Stimulated activated CD4-positive, alpha-beta T cell treated with anti-CD3 and anti-CD28 coated beads, Interleukin-1b, Interleukin-23, amount 100 ng/mL, for 1 hour (primary cell): ENCODE measurements around the gene SMIM9.
A peak's percentile ranks its signal among the peaks of the same experiment; 100 is the strongest.

ENCODE experiments used
- DNase-seq, 2 donors: peaks; one replicate each; pipeline ENCODE4 v3.0.0-alpha.2; 2020; ENCODE audit warnings: low read depth in 2 of 2

Gene SMIM9

GRCh38 chrX:154815274-154815818 is 19.1 kb downstream of the SMIM9 start:
- no peak for DNase-seq

GRCh38 chrX:154813801-154814200 is 20.7 kb downstream of the SMIM9 start:
- DNase-seq = no peak

GRCh38 chrX:154812341-154813101 is 21.9 kb downstream of the SMIM9 start:
- no peak for DNase-seq

GRCh38 chrX:154809939-154810665 is 24.4 kb downstream of the SMIM9 start:
- DNase-seq = no peak

- no peak for DNase-seq
Observed at GRCh38 chrX:154806837-154807501, 27.5 kb downstream of the SMIM9 start.

GRCh38 chrX:154805696-154806091 is 28.8 kb downstream of the SMIM9 start:
- DNase-seq = no peak

- peak; percentile 35 to 48 for DNase-seq
Observed at GRCh38 chrX:154804957-154805695, 29.3 kb downstream of the SMIM9 start, which contains the start of gene MPP1. MPP1 (minus strand) TSS chrX:154805485; CDS start chrX:154805373, 112 bp downstream.

GRCh38 chrX:154804261-154804956 is 30.1 kb downstream of the SMIM9 start:
- DNase-seq = no peak

- no peak for DNase-seq
Observed at GRCh38 chrX:154802947-154803346, 31.5 kb downstream of the SMIM9 start.

GRCh38 chrX:154800478-154801210 is 33.8 kb downstream of the SMIM9 start:
- DNase-seq = no peak

GRCh38 chrX:154799556-154800348 is 34.7 kb downstream of the SMIM9 start:
- DNase-seq = no peak

GRCh38 chrX:154797006-154797405 is 37.5 kb downstream of the SMIM9 start:
- DNase-seq = no peak

GRCh38 chrX:154795016-154795415 is 39.4 kb downstream of the SMIM9 start:
- no peak for DNase-seq

GRCh38 chrX:154793084-154793795 is 41.2 kb downstream of the SMIM9 start:
- DNase-seq = no peak

- no peak for DNase-seq
Observed at GRCh38 chrX:154791939-154792338, 42.5 kb downstream of the SMIM9 start.

GRCh38 chrX:154791467-154791866 is 43.0 kb downstream of the SMIM9 start:
- no peak for DNase-seq

GRCh38 chrX:154785716-154786115 is 48.7 kb downstream of the SMIM9 start:
- no peak for DNase-seq

GRCh38 chrX:154784149-154784995 is 50.1 kb downstream of the SMIM9 start:
- no peak for DNase-seq
